ENCODE measurements around the gene RNF223.

DNA sequence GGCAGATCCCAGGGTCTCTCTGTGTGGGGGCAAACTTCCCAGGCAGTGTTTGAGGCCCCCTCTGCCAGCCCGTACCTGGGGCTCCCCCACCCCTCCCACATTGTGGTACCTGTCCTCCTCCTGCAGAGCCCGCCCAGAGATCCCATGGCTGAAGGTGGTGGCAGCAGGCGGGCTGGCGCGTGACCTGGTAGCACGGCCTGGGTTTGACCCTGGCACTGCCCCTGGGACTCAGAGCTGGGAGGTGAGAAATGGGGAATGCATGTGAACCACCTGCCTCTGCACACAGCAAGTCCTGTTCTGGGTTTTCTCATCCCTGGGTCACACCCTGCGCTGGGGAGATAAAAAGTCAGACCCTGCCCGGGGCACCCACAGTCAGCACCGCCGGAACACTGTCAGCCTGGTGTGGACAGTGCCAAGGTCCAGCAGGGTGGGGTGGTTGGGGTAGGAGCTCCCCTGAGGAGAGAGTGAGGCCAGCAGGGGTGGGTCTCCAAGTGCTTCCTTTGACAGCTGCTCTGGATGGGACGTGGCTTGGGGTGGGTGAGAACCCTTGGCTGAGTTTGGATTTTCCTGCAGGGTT lies 42.4 kb downstream of the RNF223 start:
- TF ChIP-seq, protein P1, sequence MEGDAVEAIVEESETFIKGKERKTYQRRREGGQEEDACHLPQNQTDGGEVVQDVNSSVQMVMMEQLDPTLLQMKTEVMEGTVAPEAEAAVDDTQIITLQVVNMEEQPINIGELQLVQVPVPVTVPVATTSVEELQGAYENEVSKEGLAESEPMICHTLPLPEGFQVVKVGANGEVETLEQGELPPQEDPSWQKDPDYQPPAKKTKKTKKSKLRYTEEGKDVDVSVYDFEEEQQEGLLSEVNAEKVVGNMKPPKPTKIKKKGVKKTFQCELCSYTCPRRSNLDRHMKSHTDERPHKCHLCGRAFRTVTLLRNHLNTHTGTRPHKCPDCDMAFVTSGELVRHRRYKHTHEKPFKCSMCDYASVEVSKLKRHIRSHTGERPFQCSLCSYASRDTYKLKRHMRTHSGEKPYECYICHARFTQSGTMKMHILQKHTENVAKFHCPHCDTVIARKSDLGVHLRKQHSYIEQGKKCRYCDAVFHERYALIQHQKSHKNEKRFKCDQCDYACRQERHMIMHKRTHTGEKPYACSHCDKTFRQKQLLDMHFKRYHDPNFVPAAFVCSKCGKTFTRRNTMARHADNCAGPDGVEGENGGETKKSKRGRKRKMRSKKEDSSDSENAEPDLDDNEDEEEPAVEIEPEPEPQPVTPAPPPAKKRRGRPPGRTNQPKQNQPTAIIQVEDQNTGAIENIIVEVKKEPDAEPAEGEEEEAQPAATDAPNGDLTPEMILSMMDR (IDR thresholded peaks at IDR 0.05) = no peak
- TF ChIP-seq POLR2A (IDR thresholded peaks at IDR 0.05; ENCODE audit: low read depth) (no peak), POLR2AphosphoS5 (IDR thresholded peaks at IDR 0.05) (no peak)

Data from esophagus muscularis mucosa (tissue), 3 donors.